ENCODE measurements around the gene PCSK6. TPM values are rescaled to one million over a fixed set of nuclear protein-coding genes. Genes with fewer than 3 reads are reported as not detected.

The PCSK6 gene
- 1.8 and 2.9 TPM in 2 replicates for total RNA-seq

DNA sequence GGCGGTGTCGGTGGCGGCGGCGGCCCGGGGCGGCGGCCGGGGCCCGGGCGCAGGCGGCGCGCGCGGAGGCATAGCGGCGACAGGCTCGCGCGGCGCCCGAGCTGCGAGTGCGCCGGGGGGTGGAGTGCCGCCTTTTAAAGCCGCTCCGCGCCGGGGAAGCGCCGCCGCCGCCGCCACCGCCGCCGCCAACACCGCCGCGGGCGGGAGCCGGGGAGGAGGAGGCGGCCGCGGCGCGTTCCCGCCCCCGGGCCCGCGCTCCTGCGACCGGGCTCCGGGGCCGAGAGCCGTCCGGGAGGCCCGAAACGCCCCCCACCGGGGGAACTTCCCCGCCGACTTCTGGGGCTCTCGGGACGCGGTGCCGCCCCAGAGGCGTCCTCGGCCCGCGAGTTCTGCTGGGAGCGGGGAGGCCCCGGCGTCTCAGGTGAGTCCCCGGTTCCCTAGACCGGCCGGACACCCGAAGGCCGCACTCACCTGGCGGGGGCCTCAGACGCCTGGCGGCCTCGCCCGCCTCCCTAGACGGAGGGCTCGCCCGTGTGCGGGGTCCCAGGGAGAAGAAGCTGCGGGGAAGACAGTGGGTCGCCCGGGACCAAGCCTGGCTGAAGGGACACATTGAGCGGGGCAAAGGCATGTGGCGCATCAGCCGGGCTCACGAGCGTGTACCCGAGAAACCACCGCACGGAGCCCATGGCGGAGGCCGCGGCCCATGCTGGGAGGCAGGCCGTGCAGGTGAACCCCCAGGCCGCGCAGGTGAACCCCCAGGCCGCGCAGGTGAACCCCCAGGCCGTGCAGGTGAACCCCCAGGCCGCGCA is at the start of gene PCSK6:
Gene PCSK6, minus strand, starts transcription at position 109 of the 809 bp plus-strand sequence. Its CDS starts 37 bp downstream, at position 72.

DNA sequence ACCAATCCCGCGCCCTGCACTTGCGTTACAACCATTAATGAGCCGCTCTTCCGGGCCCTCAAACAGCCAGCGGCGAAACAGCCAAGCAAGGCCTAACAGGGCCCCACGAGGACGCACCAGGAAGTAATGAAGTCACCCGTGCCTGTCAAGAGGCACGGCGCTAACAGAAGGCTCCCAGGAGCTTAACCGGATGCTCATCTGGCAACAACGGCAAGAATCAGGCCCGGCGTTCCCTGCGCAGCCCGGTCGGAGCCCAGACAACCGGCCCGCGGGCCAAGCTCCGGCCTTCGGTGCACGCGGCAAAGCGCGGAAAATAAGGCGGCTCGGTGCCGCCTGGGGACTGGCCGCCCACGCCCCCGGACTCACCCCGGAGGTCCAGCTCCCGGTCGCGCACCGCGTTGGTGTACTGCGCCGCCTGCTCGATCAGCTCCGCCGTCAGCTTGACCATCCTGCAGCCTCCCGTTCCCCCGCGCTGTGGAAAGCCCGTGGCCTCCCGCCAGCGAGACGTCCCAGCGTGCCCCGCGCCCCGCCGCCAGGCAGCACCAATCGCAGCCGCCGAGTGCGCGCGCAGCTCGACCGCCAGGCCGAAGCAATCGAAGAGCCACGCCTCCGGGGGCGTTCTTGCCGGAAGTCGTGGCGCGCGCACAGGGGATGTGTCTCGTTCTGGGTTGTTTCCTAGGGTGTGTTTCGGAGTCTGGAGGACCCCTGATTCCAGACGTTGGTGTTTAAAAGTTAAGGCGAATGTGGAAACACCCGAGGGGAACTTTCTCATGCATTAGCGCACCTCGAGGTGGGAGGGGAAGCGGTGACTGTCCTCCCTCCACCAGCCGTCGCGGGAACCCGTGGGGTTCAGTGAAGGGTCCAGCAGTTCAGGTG is 194.5 kb downstream of the PCSK6 start, which contains the start of gene SNRPA1:
Gene SNRPA1, minus strand, starts transcription at position 518 of the 876 bp plus-strand sequence. Its CDS starts 70 bp downstream, at position 448.

DNA sequence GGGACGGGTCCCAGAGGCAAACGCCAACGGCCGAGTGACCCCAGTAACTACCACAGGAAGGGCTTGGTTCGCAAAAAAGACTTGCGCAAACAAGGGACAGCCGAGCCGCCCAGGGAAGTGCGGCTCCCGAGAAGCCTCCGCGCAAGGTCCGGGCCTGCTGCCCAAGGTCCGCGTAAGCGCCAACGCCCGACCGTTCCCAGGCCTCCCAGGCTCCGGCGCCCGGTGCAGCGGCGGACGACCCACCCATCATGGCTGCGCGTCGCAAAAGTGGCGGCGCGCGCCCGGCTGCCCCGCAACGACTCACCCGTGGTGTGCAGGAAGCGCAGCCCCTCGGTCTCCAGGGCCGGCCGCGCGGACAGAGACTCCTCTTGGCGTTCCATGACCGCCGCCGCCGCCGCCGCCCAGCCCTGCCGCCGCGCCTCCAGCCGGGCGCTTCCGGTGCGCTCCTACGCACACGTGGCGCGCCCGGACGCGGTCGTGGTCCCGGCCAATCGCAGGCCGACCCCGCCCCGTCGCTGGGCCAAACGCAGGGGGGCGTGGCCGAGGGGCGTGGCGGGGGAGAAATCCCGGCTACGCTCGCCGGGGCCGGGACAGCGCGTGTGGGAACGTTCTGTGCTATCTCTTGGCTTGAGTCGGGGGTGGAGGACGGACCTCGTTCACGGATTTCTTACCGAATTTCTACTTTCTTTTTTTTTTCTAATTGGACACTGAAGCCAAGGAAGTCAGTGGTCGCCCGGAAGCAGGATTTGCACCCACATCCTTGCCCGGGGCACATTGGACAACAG is 212.3 kb downstream of the PCSK6 start, which contains the start of gene SELENOS:
Gene SELENOS, minus strand, starts transcription at position 448 of the 785 bp plus-strand sequence. Its CDS starts 68 bp downstream, at position 380.

Other genes starting within 250 kb of the PCSK6 start
- gene CHSY1, start 237.7 kb downstream of the PCSK6 start, total RNA-seq = 20.2 and 27.2 TPM in 2 replicates
- gene SELENOS, start 212.2 kb downstream of the PCSK6 start, total RNA-seq = 44.5 and 47.9 TPM in 2 replicates
- gene SNRPA1, start 194.5 kb downstream of the PCSK6 start, total RNA-seq = 12.5 and 14.7 TPM in 2 replicates
- gene TM2D3, start 162.7 kb upstream of the PCSK6 start, total RNA-seq = 25.0 and 28.7 TPM in 2 replicates
- 7.8 and 9.2 TPM in 2 replicates for gene TARS3, start 234.8 kb upstream of the PCSK6 start, total RNA-seq

Measured in subcutaneous preadipocyte (primary cell).